ENCODE measurements around the gene GALNT18. TPM values are rescaled to one million over a fixed set of nuclear protein-coding genes. Genes with fewer than 3 reads are reported as not detected.

The GALNT18 gene
- total and polyA plus RNA-seq, 2 experiments from 2014 or later = 4.3 to 10.8 TPM

DNA sequence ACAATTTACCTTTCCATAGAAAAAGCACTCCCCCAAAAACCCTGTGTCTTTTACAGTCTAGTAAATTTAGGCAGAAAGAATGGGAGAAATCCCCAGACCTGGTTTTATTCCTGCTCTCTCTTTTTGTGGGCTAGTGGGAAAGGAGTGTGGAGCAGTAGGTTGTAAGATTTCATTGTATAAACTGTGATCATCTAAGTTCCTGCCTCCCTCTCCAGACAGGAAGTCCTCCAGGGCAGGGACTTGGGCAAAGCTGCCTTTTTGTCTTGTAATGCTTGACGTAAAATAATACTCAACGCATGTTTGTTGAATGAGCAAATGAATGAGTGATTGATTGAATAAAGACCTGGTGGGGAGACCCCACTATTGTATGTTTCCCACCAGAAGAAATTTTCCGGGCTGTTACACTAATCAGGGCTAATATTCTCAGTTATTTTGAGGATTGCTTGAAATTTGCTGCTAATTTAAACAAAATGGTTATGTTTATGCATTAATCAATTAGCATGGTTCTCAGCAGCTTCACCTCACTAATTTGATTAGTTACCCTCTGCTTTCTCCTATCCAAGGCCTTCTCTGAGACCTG lies 305.1 kb downstream of the GALNT18 start (continued):
- no peak for TF ChIP-seq ZNF462 (CRISPR knock-in tag; IDR thresholded peaks at IDR 0.05)
- TF ChIP-seq NANOG (IDR thresholded peaks at IDR 0.05; ENCODE audit: borderline replicate concordance) = no peak

DNA sequence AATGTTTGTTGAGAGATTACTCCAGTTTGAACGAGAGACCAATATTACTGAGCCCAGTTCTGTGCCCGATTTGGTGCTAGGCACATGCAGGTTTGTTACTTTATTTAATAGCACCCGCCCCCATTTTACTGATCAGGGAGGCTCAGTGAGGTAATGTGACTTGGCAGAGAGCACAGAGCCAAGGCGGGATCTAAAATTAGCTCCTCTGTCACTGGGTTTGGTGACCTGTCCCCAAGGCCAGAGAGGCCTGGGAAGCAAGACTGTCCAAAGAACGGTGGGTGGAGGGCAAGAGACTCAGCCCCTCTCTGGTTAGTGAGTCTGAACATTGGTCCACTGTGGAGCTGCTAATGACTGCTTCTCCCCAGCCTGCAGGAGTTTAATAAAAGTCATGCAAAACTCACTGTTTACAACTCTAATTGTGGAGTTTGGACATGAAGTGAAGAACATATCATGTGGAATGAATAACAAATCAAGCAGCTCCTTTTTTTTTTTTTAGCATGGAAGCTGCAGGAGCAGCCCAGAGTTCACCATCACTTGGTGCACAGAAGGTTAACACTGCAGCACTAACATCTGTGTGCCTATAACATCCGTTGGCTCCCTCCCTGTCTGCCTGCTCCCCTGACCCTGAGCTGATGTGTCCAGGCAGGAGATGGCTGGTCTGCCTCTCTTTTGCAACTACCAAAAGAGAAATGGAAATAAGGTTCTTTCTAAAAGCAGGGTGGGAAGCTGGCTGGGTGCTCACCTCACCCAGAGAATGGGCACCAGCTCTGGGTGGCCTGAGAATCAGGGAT lies 307.7 kb downstream of the GALNT18 start:
- H4K20me1 ChIP-seq (replicated peaks; ENCODE audit: insufficient read depth) = no peaks in the 10 kb centered on the region
- H3K79me2 ChIP-seq (replicated peaks; ENCODE audit: insufficient read depth) = no peaks in the 10 kb centered on the region
- ATAC-seq (no peak), DNase-seq (ENCODE audit: low spot score) (no peak)
- no peaks in the 10 kb centered on the region for H3K4me1 ChIP-seq (ENCODE audit: insufficient read depth)
- Mint-ChIP-seq H3K4me1 (peaks cover 2% of the 10 kb centered on the region), H3K4me3 (no peak overlapping the region), H3K9me3 (no peaks in the 10 kb centered on the region), H3K36me3 (ENCODE audit: low read depth) (no peaks in the 10 kb centered on the region), H3K27ac (no peak overlapping the region), H3K27me3 (ENCODE audit: insufficient read depth, low read depth, poor library complexity) (peaks cover 7% of the 10 kb centered on the region)
- no peak overlapping the region for H2AFZ ChIP-seq
- no peaks in the 10 kb centered on the region for H3K36me3 ChIP-seq (ENCODE audit: insufficient read depth)
- H3K4me3 ChIP-seq = no peak overlapping the region
- H3K27me3 ChIP-seq (ENCODE audit: insufficient read depth) = no peaks in the 10 kb centered on the region
- H3K27ac ChIP-seq (ENCODE audit: low read depth) = no peak overlapping the region
- H3K4me2 ChIP-seq = no peak overlapping the region
- no peaks in the 10 kb centered on the region for H3F3A ChIP-seq (replicated peaks; ENCODE audit: low read depth)
- H3K9me2 ChIP-seq (ENCODE audit: insufficient read depth) = peaks cover 3% of the 10 kb centered on the region; the same call in 1 of the 2 replicates
- TF ChIP-seq NANOG (IDR thresholded peaks at IDR 0.05; ENCODE audit: borderline replicate concordance) (no peak), ZNF462 (CRISPR knock-in tag; IDR thresholded peaks at IDR 0.05) (no peak), POLR2AphosphoS5 (IDR thresholded peaks at IDR 0.05; ENCODE audit: low read depth) (no peak), CREB1 (CRISPR knock-in tag; IDR thresholded peaks at IDR 0.05; ENCODE audit: low read depth) (no peak), STAT1 (IDR thresholded peaks at IDR 0.05; ENCODE audit: unreplicated experiment) (no peak), EZH2phosphoT487 (IDR thresholded peaks at IDR 0.05; ENCODE audit: unreplicated experiment) (no peak)
- TF ChIP-seq, protein P1, sequence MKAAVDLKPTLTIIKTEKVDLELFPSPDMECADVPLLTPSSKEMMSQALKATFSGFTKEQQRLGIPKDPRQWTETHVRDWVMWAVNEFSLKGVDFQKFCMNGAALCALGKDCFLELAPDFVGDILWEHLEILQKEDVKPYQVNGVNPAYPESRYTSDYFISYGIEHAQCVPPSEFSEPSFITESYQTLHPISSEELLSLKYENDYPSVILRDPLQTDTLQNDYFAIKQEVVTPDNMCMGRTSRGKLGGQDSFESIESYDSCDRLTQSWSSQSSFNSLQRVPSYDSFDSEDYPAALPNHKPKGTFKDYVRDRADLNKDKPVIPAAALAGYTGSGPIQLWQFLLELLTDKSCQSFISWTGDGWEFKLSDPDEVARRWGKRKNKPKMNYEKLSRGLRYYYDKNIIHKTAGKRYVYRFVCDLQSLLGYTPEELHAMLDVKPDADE (IDR thresholded peaks at IDR 0.05) = no peak
